Natural killer cell (primary cell): ENCODE data around the gene ZXDC. TPM values are rescaled to one million over a fixed set of nuclear protein-coding genes. Genes with fewer than 3 reads are reported as not detected.

Experiments
- ATAC-seq, 3 donors: fragments of 150-1000 bp in 2 of 3; fragments of 200-7000 bp in 1 of 3; cut with Tn5 transposase; 1 replicate in 1 of 3; 2 replicates in 2 of 3; pipeline ENCODE4 v1.10.0; 2021; ENCODE audit warnings: mild to moderate bottlenecking in 2 of 3, moderate library complexity in 2 of 3
- DNase-seq, 2 donors: peaks; one replicate each; pipeline versions ENCODE4 v3.0.0 to v3.0.0-alpha.2; 2013 to 2021; ENCODE audit warnings: mixed read lengths in 1 of 2
- H3K27ac ChIP-seq: one replicate; pipeline ENCODE4 v1.5.1; 2013; ENCODE audit warnings: mild to moderate bottlenecking, low read length
- H3K27me3 ChIP-seq: one replicate; pipeline ENCODE4 v1.6.1; 2013; ENCODE audit warnings: low read length; ENCODE audit not compliant: control insufficient read depth, insufficient read depth
- H3K36me3 ChIP-seq: one replicate; pipeline ENCODE4 v1.6.1; 2013; ENCODE audit warnings: low read length; ENCODE audit not compliant: control insufficient read depth, insufficient read depth
- H3K4me1 ChIP-seq: one replicate; pipeline ENCODE4 v1.6.1; 2013; ENCODE audit warnings: low read length; ENCODE audit not compliant: control insufficient read depth, insufficient read depth
- H3K4me3 ChIP-seq: one replicate; pipeline ENCODE4 v1.5.1; 2013; ENCODE audit warnings: low read length
- H3K9me3 ChIP-seq: one replicate; pipeline ENCODE4 v1.6.1; 2013; ENCODE audit warnings: low read length; ENCODE audit not compliant: control insufficient read depth, insufficient read depth
- H3K27ac Mint-ChIP-seq, 2 donors: one replicate each; pipeline ENCODE4 v1.8.0; 2022; ENCODE audit warnings: mild to moderate bottlenecking in 2 of 2, mixed read lengths in 2 of 2, moderate library complexity in 1 of 2
- H3K27me3 Mint-ChIP-seq, 2 donors: one replicate each; pipeline ENCODE4 v1.8.0; 2022; ENCODE audit warnings: low read depth in 2 of 2, mixed read lengths in 2 of 2
- H3K36me3 Mint-ChIP-seq: one replicate; pipeline ENCODE4 v1.8.0; 2022; ENCODE audit warnings: mixed read lengths
- H3K4me1 Mint-ChIP-seq, 2 donors: one replicate each; pipeline ENCODE4 v1.8.0; 2022; ENCODE audit warnings: mixed read lengths in 2 of 2
- H3K4me3 Mint-ChIP-seq: one replicate; pipeline ENCODE4 v1.8.0; 2022; ENCODE audit warnings: mild to moderate bottlenecking, moderate library complexity, mixed read lengths
- H3K9me3 Mint-ChIP-seq, 2 donors: one replicate each; pipeline ENCODE4 v1.8.0; 2022; ENCODE audit warnings: mixed read lengths in 2 of 2
- CTCF ChIP-seq: fragments of 200-600 bp; IDR thresholded peaks from one replicate; pipeline ENCODE4 v1.8.0; 2022; ENCODE audit warnings: antibody characterized with exemption
- WGBS: methylation state at CpG from one replicate; pipeline ENCODE4 v1.1.7; 2013; ENCODE audit warnings: missing lambda C conversion rate; ENCODE audit not compliant: insufficient coverage; 5-methylcytosine and 5-hydroxymethylcytosine counted together
- intact Hi-C: fragments of 100-400 bp; cut with micrococcal nuclease; formaldehyde crosslinking; loops from one replicate; pipeline ENCODE4 v1.14.2; 2022
- total RNA-seq, 4 donors: library from RNA; stranded (reverse); fragments of 120-200 nt in 1 of 4; gene quantifications; one replicate each; pipeline versions ENCODE4 v1.2.3 to v1.2.4, GENCODE V29; 2013 to 2022

The ZXDC gene
- total RNA-seq, 3 donors from 2014 or later (not counting 1 experiment from before 2014, with no cell fraction given) = 56.1 to 70.2 (median 68.4) TPM

GRCh38 chr3:126423191-126424038 lies 52.3 kb downstream of the ZXDC start:
- Histone ChIP-seq H3K4me1 (no peaks in the 10 kb centered on the region), H3K9me3 (peaks cover 4% of the 10 kb centered on the region), H3K4me3 (no peak overlapping the region), H3K27me3 (no peaks in the 10 kb centered on the region), H3K27ac (no peak overlapping the region), H3K36me3 (no peaks in the 10 kb centered on the region)
- Mint-ChIP-seq H3K27me3 (no peaks in the 10 kb centered on the region), H3K27ac (no peak overlapping the region), H3K36me3 (peaks cover 7% of the 10 kb centered on the region), H3K4me1 (peaks cover 0 to 5% of the 10 kb centered on the region in 2 donors), H3K9me3 (peaks cover 3 to 4% of the 10 kb centered on the region in 2 donors), H3K4me3 (no peak overlapping the region)
- no peak for TF ChIP-seq CTCF
- 94% methylated on average over 26 of the region's 26 CpGs for WGBS
- intact Hi-C loops = no loop called here
- DNase-seq (no peak), ATAC-seq (no peak)

- 90% methylated on average over 4 of the region's 4 CpGs for WGBS
- Mint-ChIP-seq H3K9me3 (peaks cover 3 to 4% of the 10 kb centered on the region in 2 donors), H3K27ac (no peak overlapping the region), H3K36me3 (peaks cover 7% of the 10 kb centered on the region), H3K27me3 (no peaks in the 10 kb centered on the region), H3K4me1 (peaks cover 0 to 5% of the 10 kb centered on the region in 2 donors), H3K4me3 (no peak overlapping the region)
- no peaks in the 10 kb centered on the region for H3K4me1 ChIP-seq
- H3K27me3 ChIP-seq = no peaks in the 10 kb centered on the region
- DNase-seq = no peak
- peaks cover 4% of the 10 kb centered on the region for H3K9me3 ChIP-seq
- no peak for ATAC-seq
- no peaks in the 10 kb centered on the region for H3K36me3 ChIP-seq
- no peak overlapping the region for H3K27ac ChIP-seq
- TF ChIP-seq CTCF = no peak
- intact Hi-C loops = no loop called here
- no peak overlapping the region for H3K4me3 ChIP-seq
Measured at GRCh38 chr3:126422571-126423091, 53.1 kb downstream of the ZXDC start.

GRCh38 chr3:126422121-126422520 lies 53.6 kb downstream of the ZXDC start:
- intact Hi-C loops = no loop called here
- Mint-ChIP-seq H3K4me1 (peaks cover 0 to 5% of the 10 kb centered on the region in 2 donors), H3K9me3 (peaks cover 3 to 4% of the 10 kb centered on the region in 2 donors), H3K36me3 (peaks cover 7% of the 10 kb centered on the region), H3K27ac (no peak overlapping the region), H3K27me3 (no peaks in the 10 kb centered on the region), H3K4me3 (no peak overlapping the region)
- Histone ChIP-seq H3K4me1 (no peaks in the 10 kb centered on the region), H3K27ac (no peak overlapping the region), H3K9me3 (peaks cover 4% of the 10 kb centered on the region), H3K36me3 (no peaks in the 10 kb centered on the region), H3K27me3 (no peaks in the 10 kb centered on the region), H3K4me3 (no peak overlapping the region)
- DNase-seq (no peak), ATAC-seq (no peak)
- WGBS = 95% methylated on average over 8 of the region's 8 CpGs
- no peak for TF ChIP-seq CTCF
